ENCODE data around the gene BCAS4. TPM values are rescaled to one million over a fixed set of nuclear protein-coding genes. Genes with fewer than 3 reads are reported as not detected.
"Not testable (repeated sequence)": the region's sequence is repeated elsewhere in the genome, so short reads cannot be mapped to it uniquely, and the experiment has no call there.

The BCAS4 gene
- total RNA-seq, 1 donor from 2014 or later = 46.7 TPM

- no peak overlapping the region for H3K4me3 Mint-ChIP-seq
- ChIA-PET CTCF (interaction anchor here (0.6 to 10.4 kb wide), 22 partner anchors 8 to 671 kb away, joined by 3 to 231 read pairs (median 4); partner anchors contain the start of genes ADNP, DPM1 and MOCS3), POLR2A (interaction anchor here (0.5 to 10.3 kb wide), 15 partner anchors 28 to 599 kb away, joined by 3 to 364 read pairs (median 4); partner anchors contain the start of genes ADNP, CEBPB, DPM1 and MOCS3)
- no peaks in the 10 kb centered on the region for H3K36me3 Mint-ChIP-seq (ENCODE audit: low read depth)
- peaks cover 19% of the 10 kb centered on the region for H3K4me1 Mint-ChIP-seq
- ATAC-seq (ENCODE audit: low read depth) (no peak), DNase-seq (no peak)
- no peaks in the 10 kb centered on the region for H3K27me3 Mint-ChIP-seq
- intact Hi-C loops (cut with micrococcal nuclease) = loop anchor here (1.0 to 5.0 kb wide), 6 partner anchors 59 to 516 kb away; partner anchors contain the start of genes DPM1, MOCS3 and PARD6B
- H3K27ac Mint-ChIP-seq = peak overlapping the region; percentile 87
- H3K9me3 Mint-ChIP-seq = no peaks in the 10 kb centered on the region
- TF ChIP-seq CTCF (IDR thresholded peaks at IDR 0.05) = no peak
These were observed 4.8 kb upstream of the BCAS4 start for GRCh38 chr20:50789968-50790650.

- Mint-ChIP-seq H3K27ac (peak overlapping the region; percentile 87), H3K36me3 (ENCODE audit: low read depth) (peaks cover 4% of the 10 kb centered on the region), H3K4me1 (peaks cover 23% of the 10 kb centered on the region), H3K4me3 (peak overlapping the region; percentile 52), H3K27me3 (no peaks in the 10 kb centered on the region), H3K9me3 (no peaks in the 10 kb centered on the region)
- ChIA-PET CTCF (interaction anchor here (0.6 to 10.4 kb wide), 22 partner anchors 9 to 670 kb away, joined by 3 to 231 read pairs (median 4); partner anchors contain the start of genes ADNP, DPM1 and MOCS3), POLR2A (interaction anchor here (0.5 to 10.3 kb wide), 16 partner anchors 27 to 600 kb away, joined by 3 to 364 read pairs (median 4); partner anchors contain the start of genes ADNP, CEBPB, DPM1 and MOCS3)
- intact Hi-C loops (cut with micrococcal nuclease) = loop anchor here (1.0 to 5.0 kb wide), 6 partner anchors 59 to 516 kb away; partner anchors contain the start of genes DPM1, MOCS3 and PARD6B
- no peak for TF ChIP-seq CTCF (IDR thresholded peaks at IDR 0.05)
- DNase-seq (peak; percentile 78), ATAC-seq (ENCODE audit: low read depth) (peak; percentile 67)
These were observed 4.1 kb upstream of the BCAS4 start for GRCh38 chr20:50790651-50791277.

- H3K27me3 Mint-ChIP-seq = no peaks in the 10 kb centered on the region
- ATAC-seq (ENCODE audit: low read depth) (no peak), DNase-seq (no peak)
- H3K4me3 Mint-ChIP-seq = no peak overlapping the region
- ChIA-PET CTCF (interaction anchor here (0.6 to 10.4 kb wide), 6 partner anchors 28 to 1571 kb away, joined by 3 to 231 read pairs (median 18); partner anchors contain the start of gene ADNP), POLR2A (interaction anchor here (0.6 to 10.3 kb wide), 10 partner anchors 13 to 707 kb away, joined by 3 to 364 read pairs (median 3); partner anchors contain the start of genes ADNP, DPM1 and MOCS3)
- TF ChIP-seq CTCF (IDR thresholded peaks at IDR 0.05) = no peak
- H3K36me3 Mint-ChIP-seq (ENCODE audit: low read depth) = peaks cover 7% of the 10 kb centered on the region
- H3K9me3 Mint-ChIP-seq = no peaks in the 10 kb centered on the region
- H3K4me1 Mint-ChIP-seq = peaks cover 35% of the 10 kb centered on the region
- peak overlapping the region; percentile 65 for H3K27ac Mint-ChIP-seq
- intact Hi-C loops (cut with micrococcal nuclease) = loop anchor here (5.0 kb wide), 1 partner anchor 79 kb away; no protein-coding TSS in a partner anchor
These were observed 1.9 kb upstream of the BCAS4 start for GRCh38 chr20:50792708-50793574.

GRCh38 chr20:50793575-50794016, 1.3 kb upstream of the BCAS4 start:
- not testable (repeated sequence) for H3K27me3 Mint-ChIP-seq; H3K9me3 Mint-ChIP-seq; ATAC-seq (ENCODE audit: low read depth); DNase-seq; H3K36me3 Mint-ChIP-seq (ENCODE audit: low read depth)
- peak overlapping the region; percentile 72 for H3K4me3 Mint-ChIP-seq
- peak overlapping the region; percentile 76 for H3K27ac Mint-ChIP-seq
- H3K4me1 Mint-ChIP-seq = peaks cover 37% of the 10 kb centered on the region
- POLR2A ChIA-PET = interaction anchor here (0.6 to 10.3 kb wide), 11 partner anchors 12 to 707 kb away, joined by 3 to 364 read pairs (median 3); partner anchors contain the start of genes ADNP, DPM1 and MOCS3
- intact Hi-C loops (cut with micrococcal nuclease) = loop anchor here (1.0 to 5.0 kb wide), 6 partner anchors 25 to 513 kb away; partner anchors contain the start of genes ADNP, DPM1 and MOCS3
- CTCF ChIA-PET = interaction anchor here (0.6 to 10.4 kb wide), 17 partner anchors 11 to 1571 kb away, joined by 3 to 231 read pairs (median 6); partner anchors contain the start of genes ADNP, DPM1 and MOCS3
